A673 (cell line): ENCODE data around the gene RIPK3. TPM values are rescaled to one million over a fixed set of nuclear protein-coding genes. Genes with fewer than 3 reads are reported as not detected.

ENCODE experiments used
- BruUV-seq: library from RNA; stranded (reverse); fragments of 400-500 nt; replicated peaks from 2 replicates; lab custom pipeline; 2021; lab: Mats Ljungman, UMichigan
- CTCF ChIA-PET: fragments of 300-600 bp; sonication (Branson Sonifier 250); formaldehyde crosslinking; loops from one replicate; lab custom pipeline; 2022; ENCODE audit warnings: antibody characterized with exemption; lab: Charles Lee
- POLR2A ChIA-PET: fragments of 300-600 bp; sonication (Branson Sonifier 250); formaldehyde crosslinking; loops from one replicate; lab custom pipeline; 2022; ENCODE audit warnings: antibody characterized with exemption; ENCODE audit not compliant: low non-redundant PET; lab: Charles Lee
- DNase-seq: peaks from one replicate; pipeline ENCODE4 v3.0.0-alpha.2; 2015; ENCODE audit warnings: low spot score
- H3K27ac ChIP-seq: fragments of 200-600 bp; sonication (generic); 2 replicates; pipeline ENCODE4 v1.5.1; 2016; ENCODE audit warnings: mixed run types, low read depth, mild to moderate bottlenecking, mixed read lengths, antibody characterized with exemption, low read length; ENCODE audit not compliant: poor library complexity, severe bottlenecking
- H3K27me3 ChIP-seq: fragments of 200-600 bp; sonication (generic); replicated peaks from 2 replicates; pipeline ENCODE4 v1.6.1; 2017; ENCODE audit warnings: mixed run types, low read depth, mild to moderate bottlenecking, mixed read lengths, antibody characterized with exemption, low read length; ENCODE audit not compliant: insufficient read depth, poor library complexity
- H3K36me3 ChIP-seq: fragments of 200-600 bp; sonication (generic); 2 replicates; pipeline ENCODE4 v1.6.1; 2016; ENCODE audit warnings: mixed run types, mild to moderate bottlenecking, mixed read lengths, antibody characterized with exemption, low read length; ENCODE audit not compliant: insufficient read depth, poor library complexity, severe bottlenecking
- H3K4me1 ChIP-seq: fragments of 200-600 bp; sonication (generic); 2 replicates; pipeline ENCODE4 v1.6.1; 2017; ENCODE audit warnings: mixed run types, mild to moderate bottlenecking, mixed read lengths, antibody characterized with exemption, low read length; ENCODE audit not compliant: insufficient read depth, poor library complexity, severe bottlenecking
- H3K4me3 ChIP-seq: fragments of 200-600 bp; sonication (generic); 2 replicates; pipeline ENCODE4 v1.5.1; 2016; ENCODE audit warnings: low read depth, mixed run types, mild to moderate bottlenecking, mixed read lengths, low read length; ENCODE audit not compliant: poor library complexity, severe bottlenecking
- H3K9me3 ChIP-seq: fragments of 200-600 bp; sonication (generic); 2 replicates; pipeline ENCODE4 v1.6.1; 2016; ENCODE audit warnings: mixed run types, low read depth, mild to moderate bottlenecking, mixed read lengths, antibody characterized with exemption, low read length; ENCODE audit not compliant: poor library complexity, severe bottlenecking
- EZH2 ChIP-seq: fragments of 200-600 bp; sonication (generic); IDR thresholded peaks from 2 replicates; pipeline ENCODE4 v1.6.1; 2017; ENCODE audit warnings: borderline replicate concordance, low read depth, mild to moderate bottlenecking, mixed read lengths, antibody characterized with exemption, low read length; ENCODE audit not compliant: poor library complexity, severe bottlenecking
- intact Hi-C: fragments of 100-400 bp; cut with micrococcal nuclease; formaldehyde crosslinking; loops from one replicate; pipeline ENCODE4 v1.10.0; 2022; ENCODE audit not compliant: unreplicated experiment
- total RNA-seq: library from RNA; stranded (reverse); gene quantifications from 2 replicates; pipeline ENCODE4 v1.2.3, GENCODE V29; 2021
- TF ChIP-seq, protein P1 (sequence below): fragments of 300-800, 200-600 bp; sonication (generic); conservative IDR thresholded peaks from 2 replicates; pipeline ENCODE4 v1.5.1; 2017; ENCODE audit warnings: low read depth, mild to moderate bottlenecking, antibody characterized with exemption, low read length, moderate library complexity, mixed read lengths

RIPK3 gene
- total RNA-seq, 1 experiment from 2014 or later: not detected

DNA sequence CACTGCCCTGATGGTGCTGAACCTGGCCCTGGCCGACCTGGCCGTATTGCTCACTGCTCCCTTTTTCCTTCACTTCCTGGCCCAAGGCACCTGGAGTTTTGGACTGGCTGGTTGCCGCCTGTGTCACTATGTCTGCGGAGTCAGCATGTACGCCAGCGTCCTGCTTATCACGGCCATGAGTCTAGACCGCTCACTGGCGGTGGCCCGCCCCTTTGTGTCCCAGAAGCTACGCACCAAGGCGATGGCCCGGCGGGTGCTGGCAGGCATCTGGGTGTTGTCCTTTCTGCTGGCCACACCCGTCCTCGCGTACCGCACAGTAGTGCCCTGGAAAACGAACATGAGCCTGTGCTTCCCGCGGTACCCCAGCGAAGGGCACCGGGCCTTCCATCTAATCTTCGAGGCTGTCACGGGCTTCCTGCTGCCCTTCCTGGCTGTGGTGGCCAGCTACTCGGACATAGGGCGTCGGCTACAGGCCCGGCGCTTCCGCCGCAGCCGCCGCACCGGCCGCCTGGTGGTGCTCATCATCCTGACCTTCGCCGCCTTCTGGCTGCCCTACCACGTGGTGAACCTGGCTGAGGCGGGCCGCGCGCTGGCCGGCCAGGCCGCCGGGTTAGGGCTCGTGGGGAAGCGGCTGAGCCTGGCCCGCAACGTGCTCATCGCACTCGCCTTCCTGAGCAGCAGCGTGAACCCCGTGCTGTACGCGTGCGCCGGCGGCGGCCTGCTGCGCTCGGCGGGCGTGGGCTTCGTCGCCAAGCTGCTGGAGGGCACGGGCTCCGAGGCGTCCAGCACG is 23.8 kb downstream of the RIPK3 start:
- POLR2A ChIA-PET: no interaction called here
- intact Hi-C loops: no loop called here
- no peak for DNase-seq
- Histone ChIP-seq H3K27me3 (no peaks in the 10 kb centered on the region), H3K4me3 (no peak overlapping the region), H3K9me3 (no peaks in the 10 kb centered on the region), H3K4me1 (peaks cover 3% of the 10 kb centered on the region), H3K27ac (no peak overlapping the region), H3K36me3 (no peaks in the 10 kb centered on the region)
- BruUV-seq: no TSS peak
- CTCF ChIA-PET: no interaction called here
- no peak for TF ChIP-seq EZH2
- TF ChIP-seq, protein P1, sequence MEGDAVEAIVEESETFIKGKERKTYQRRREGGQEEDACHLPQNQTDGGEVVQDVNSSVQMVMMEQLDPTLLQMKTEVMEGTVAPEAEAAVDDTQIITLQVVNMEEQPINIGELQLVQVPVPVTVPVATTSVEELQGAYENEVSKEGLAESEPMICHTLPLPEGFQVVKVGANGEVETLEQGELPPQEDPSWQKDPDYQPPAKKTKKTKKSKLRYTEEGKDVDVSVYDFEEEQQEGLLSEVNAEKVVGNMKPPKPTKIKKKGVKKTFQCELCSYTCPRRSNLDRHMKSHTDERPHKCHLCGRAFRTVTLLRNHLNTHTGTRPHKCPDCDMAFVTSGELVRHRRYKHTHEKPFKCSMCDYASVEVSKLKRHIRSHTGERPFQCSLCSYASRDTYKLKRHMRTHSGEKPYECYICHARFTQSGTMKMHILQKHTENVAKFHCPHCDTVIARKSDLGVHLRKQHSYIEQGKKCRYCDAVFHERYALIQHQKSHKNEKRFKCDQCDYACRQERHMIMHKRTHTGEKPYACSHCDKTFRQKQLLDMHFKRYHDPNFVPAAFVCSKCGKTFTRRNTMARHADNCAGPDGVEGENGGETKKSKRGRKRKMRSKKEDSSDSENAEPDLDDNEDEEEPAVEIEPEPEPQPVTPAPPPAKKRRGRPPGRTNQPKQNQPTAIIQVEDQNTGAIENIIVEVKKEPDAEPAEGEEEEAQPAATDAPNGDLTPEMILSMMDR: no peak

GRCh38 chr14:24315243-24315806 is 24.5 kb downstream of the RIPK3 start:
- POLR2A ChIA-PET: no interaction called here
- no peak for TF ChIP-seq EZH2
- TF ChIP-seq, protein P1: no peak
- no peaks in the 10 kb centered on the region for H3K27me3 ChIP-seq
- peaks cover 9% of the 10 kb centered on the region for H3K4me1 ChIP-seq
- no peaks in the 10 kb centered on the region for H3K9me3 ChIP-seq
- intact Hi-C loops: no loop called here
- H3K27ac ChIP-seq: no peak overlapping the region
- DNase-seq: no peak
- BruUV-seq: no TSS peak
- CTCF ChIA-PET: no interaction called here
- H3K4me3 ChIP-seq: no peak overlapping the region
- no peaks in the 10 kb centered on the region for H3K36me3 ChIP-seq

GRCh38 chr14:24314377-24315193 is 25.2 kb downstream of the RIPK3 start:
- TF ChIP-seq, protein P1: no peak
- TF ChIP-seq EZH2: no peak
- H3K9me3 ChIP-seq: no peaks in the 10 kb centered on the region
- H3K36me3 ChIP-seq: no peaks in the 10 kb centered on the region
- H3K27ac ChIP-seq: no peak overlapping the region
- no peaks in the 10 kb centered on the region for H3K27me3 ChIP-seq
- H3K4me3 ChIP-seq: no peak overlapping the region
- no TSS peak for BruUV-seq
- intact Hi-C loops: no loop called here
- ChIA-PET CTCF (no interaction called here), POLR2A (interaction anchor here (0.6 kb wide), 1 partner anchor 140 kb away, joined by 3 read pairs; no protein-coding TSS in a partner anchor)
- peaks cover 13% of the 10 kb centered on the region for H3K4me1 ChIP-seq
- DNase-seq: no peak
